Liver (tissue), 3 donors: ENCODE results near the gene NDUFS1.
"Not testable (repeated sequence)": the region's sequence is repeated elsewhere in the genome, so short reads cannot be mapped to it uniquely, and the experiment has no call there.

Experiments
- GABPA ChIP-seq, 2 donors: IDR thresholded peaks in 1 of 2; conservative IDR thresholded peaks in 1 of 2; 2 replicates each; pipeline ENCODE4 v1.6.1; 2016; ENCODE audit warnings: antibody characterized with exemption in 2 of 2, mild to moderate bottlenecking in 1 of 2, moderate library complexity in 1 of 2
- HNF4G ChIP-seq: IDR thresholded peaks from 2 replicates; pipeline ENCODE4 v1.6.1; 2016; ENCODE audit warnings: antibody characterized with exemption
- TF ChIP-seq, protein P1 (sequence below): IDR thresholded peaks from 2 replicates; pipeline ENCODE4 v1.6.1; 2016; ENCODE audit warnings: antibody characterized with exemption, mild to moderate bottlenecking
- TF ChIP-seq, protein P2 (sequence below): fragments of 150-350 bp; IDR thresholded peaks from 2 replicates; pipeline ENCODE4 v1.5.1; 2017; ENCODE audit warnings: improper control_type of control experiment, low read depth, low read length; ENCODE audit not compliant: missing input control
- donor health status: healthy.
- donor health status: healthy.

- TF ChIP-seq GABPA (IDR thresholded peaks at IDR 0.05 in 1 of 2, conservative IDR thresholded peaks at IDR 0.05 in 1 of 2); HNF4G: not testable (repeated sequence)
- TF ChIP-seq, protein P1, sequence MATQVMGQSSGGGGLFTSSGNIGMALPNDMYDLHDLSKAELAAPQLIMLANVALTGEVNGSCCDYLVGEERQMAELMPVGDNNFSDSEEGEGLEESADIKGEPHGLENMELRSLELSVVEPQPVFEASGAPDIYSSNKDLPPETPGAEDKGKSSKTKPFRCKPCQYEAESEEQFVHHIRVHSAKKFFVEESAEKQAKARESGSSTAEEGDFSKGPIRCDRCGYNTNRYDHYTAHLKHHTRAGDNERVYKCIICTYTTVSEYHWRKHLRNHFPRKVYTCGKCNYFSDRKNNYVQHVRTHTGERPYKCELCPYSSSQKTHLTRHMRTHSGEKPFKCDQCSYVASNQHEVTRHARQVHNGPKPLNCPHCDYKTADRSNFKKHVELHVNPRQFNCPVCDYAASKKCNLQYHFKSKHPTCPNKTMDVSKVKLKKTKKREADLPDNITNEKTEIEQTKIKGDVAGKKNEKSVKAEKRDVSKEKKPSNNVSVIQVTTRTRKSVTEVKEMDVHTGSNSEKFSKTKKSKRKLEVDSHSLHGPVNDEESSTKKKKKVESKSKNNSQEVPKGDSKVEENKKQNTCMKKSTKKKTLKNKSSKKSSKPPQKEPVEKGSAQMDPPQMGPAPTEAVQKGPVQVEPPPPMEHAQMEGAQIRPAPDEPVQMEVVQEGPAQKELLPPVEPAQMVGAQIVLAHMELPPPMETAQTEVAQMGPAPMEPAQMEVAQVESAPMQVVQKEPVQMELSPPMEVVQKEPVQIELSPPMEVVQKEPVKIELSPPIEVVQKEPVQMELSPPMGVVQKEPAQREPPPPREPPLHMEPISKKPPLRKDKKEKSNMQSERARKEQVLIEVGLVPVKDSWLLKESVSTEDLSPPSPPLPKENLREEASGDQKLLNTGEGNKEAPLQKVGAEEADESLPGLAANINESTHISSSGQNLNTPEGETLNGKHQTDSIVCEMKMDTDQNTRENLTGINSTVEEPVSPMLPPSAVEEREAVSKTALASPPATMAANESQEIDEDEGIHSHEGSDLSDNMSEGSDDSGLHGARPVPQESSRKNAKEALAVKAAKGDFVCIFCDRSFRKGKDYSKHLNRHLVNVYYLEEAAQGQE = not testable (repeated sequence)
- TF ChIP-seq, protein P2, sequence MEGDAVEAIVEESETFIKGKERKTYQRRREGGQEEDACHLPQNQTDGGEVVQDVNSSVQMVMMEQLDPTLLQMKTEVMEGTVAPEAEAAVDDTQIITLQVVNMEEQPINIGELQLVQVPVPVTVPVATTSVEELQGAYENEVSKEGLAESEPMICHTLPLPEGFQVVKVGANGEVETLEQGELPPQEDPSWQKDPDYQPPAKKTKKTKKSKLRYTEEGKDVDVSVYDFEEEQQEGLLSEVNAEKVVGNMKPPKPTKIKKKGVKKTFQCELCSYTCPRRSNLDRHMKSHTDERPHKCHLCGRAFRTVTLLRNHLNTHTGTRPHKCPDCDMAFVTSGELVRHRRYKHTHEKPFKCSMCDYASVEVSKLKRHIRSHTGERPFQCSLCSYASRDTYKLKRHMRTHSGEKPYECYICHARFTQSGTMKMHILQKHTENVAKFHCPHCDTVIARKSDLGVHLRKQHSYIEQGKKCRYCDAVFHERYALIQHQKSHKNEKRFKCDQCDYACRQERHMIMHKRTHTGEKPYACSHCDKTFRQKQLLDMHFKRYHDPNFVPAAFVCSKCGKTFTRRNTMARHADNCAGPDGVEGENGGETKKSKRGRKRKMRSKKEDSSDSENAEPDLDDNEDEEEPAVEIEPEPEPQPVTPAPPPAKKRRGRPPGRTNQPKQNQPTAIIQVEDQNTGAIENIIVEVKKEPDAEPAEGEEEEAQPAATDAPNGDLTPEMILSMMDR = not testable (repeated sequence)
These were observed 12.6 kb upstream of the NDUFS1 start for GRCh38 chr2:206171624-206172397.
